GM12878 (cell line): ENCODE data around the gene NOC2L. TPM values are rescaled to one million over a fixed set of nuclear protein-coding genes. Genes with fewer than 3 reads are reported as not detected.
A peak's percentile ranks its signal among the peaks of the same experiment; 100 is the strongest.

Source experiments
- ASH2L ChIP-seq: fragments of 300-600, 200-600 bp; sonication (generic); IDR thresholded peaks from 2 replicates; pipeline ENCODE4 v1.6.1; 2017; ENCODE audit warnings: low read depth, mild to moderate bottlenecking, borderline replicate concordance
- ATF2 ChIP-seq: IDR thresholded peaks from 2 replicates; pipeline ENCODE4 v1.6.1; 2012; ENCODE audit warnings: low read length, inconsistent platforms
- CBX5 ChIP-seq: sonication (generic); IDR thresholded peaks from 2 replicates; pipeline ENCODE4 v1.6.1; 2016; ENCODE audit warnings: low read depth, moderate library complexity, mild to moderate bottlenecking, inconsistent platforms
- CHD4 ChIP-seq: fragments of 200-600 bp; sonication (generic); IDR thresholded peaks from 2 replicates; pipeline ENCODE4 v1.6.1; 2016; ENCODE audit warnings: mild to moderate bottlenecking
- EP300 ChIP-seq, 2 experiments: fragments of 150-350 bp in 1 of 2; IDR thresholded peaks; 2 replicates each; pipeline ENCODE4 v1.6.1; 2011 to 2012; ENCODE audit warnings: low read depth in 2 of 2, low read length in 2 of 2, borderline replicate concordance in 1 of 2, improper control_type of control experiment in 1 of 2, inconsistent platforms in 1 of 2; ENCODE audit not compliant: control insufficient read depth in 1 of 2
- HSF1 ChIP-seq: fragments of 150-350 bp; IDR thresholded peaks from 2 replicates; pipeline ENCODE4 v1.6.1; 2014; ENCODE audit warnings: mild to moderate bottlenecking, low read depth, low read length
- KDM1A ChIP-seq: fragments of 200-600 bp; sonication (generic); IDR thresholded peaks from 2 replicates; pipeline ENCODE4 v1.6.1; 2016; ENCODE audit warnings: borderline replicate concordance
- MAX ChIP-seq: IDR thresholded peaks from 2 replicates; pipeline ENCODE4 v1.6.1; 2012; ENCODE audit warnings: low read depth, low read length, improper control_type of control experiment
- NFXL1 ChIP-seq: fragments of 450-650 bp; IDR thresholded peaks from 2 replicates; pipeline ENCODE4 v1.6.1; 2017; ENCODE audit warnings: antibody characterized with exemption, mild to moderate bottlenecking, borderline replicate concordance
- NRF1 ChIP-seq: conservative IDR thresholded peaks from 2 replicates; pipeline ENCODE4 v1.6.1; 2011; ENCODE audit warnings: mild to moderate bottlenecking, low read depth, low read length, improper control_type of control experiment
- SIN3A ChIP-seq: IDR thresholded peaks from 2 replicates; pipeline ENCODE4 v1.6.1; 2012; ENCODE audit warnings: low read depth, low read length, improper control_type of control experiment
- SREBF1 ChIP-seq: IDR thresholded peaks from 2 replicates; pipeline ENCODE4 v1.6.1; 2012; ENCODE audit warnings: mild to moderate bottlenecking, low read length
- SREBF2 ChIP-seq: IDR thresholded peaks from 2 replicates; pipeline ENCODE4 v1.6.1; 2012; ENCODE audit warnings: mild to moderate bottlenecking, low read length
- SUPT20H ChIP-seq: IDR thresholded peaks from 2 replicates; pipeline ENCODE4 v1.6.1; 2011; ENCODE audit warnings: low read depth, mild to moderate bottlenecking, low read length, moderate library complexity, borderline replicate concordance; ENCODE audit not compliant: control insufficient read depth
- YY1 ChIP-seq: IDR thresholded peaks from 2 replicates; pipeline ENCODE4 v1.6.1; 2011; ENCODE audit warnings: low read depth, mild to moderate bottlenecking, low read length
- ZBED1 ChIP-seq: IDR thresholded peaks from 2 replicates; pipeline ENCODE4 v1.6.1; 2016; ENCODE audit warnings: borderline replicate concordance
- ZBTB11 ChIP-seq: fragments of 450-650 bp; formaldehyde crosslinking; IDR thresholded peaks from 2 replicates; pipeline ENCODE4 v1.5.0; 2022; ENCODE audit warnings: mild to moderate bottlenecking, missing genetic modification characterization
- ZBTB33 ChIP-seq: fragments of 450-650 bp; IDR thresholded peaks from 2 replicates; pipeline ENCODE4 v1.6.1; 2017; ENCODE audit warnings: mild to moderate bottlenecking
- ZNF207 ChIP-seq: fragments of 450-650 bp; IDR thresholded peaks from 2 replicates; pipeline ENCODE4 v1.6.1; 2014; ENCODE audit warnings: antibody characterized with exemption, mild to moderate bottlenecking, borderline replicate concordance
- polyA plus RNA-seq, 11 experiments: library from polyadenylated mRNA; depleted of rRNA in 4 of 11; unstranded in 6 of 11; stranded (reverse) in 5 of 11; fragments of >200 nt; fragmentation: Nextera tagmentation in 4 of 11; fragmentation: Illumina TruSeq in 1 of 11; extraction: Ambion mirVana in 4 of 11; extraction: Trizol in 1 of 11; gene quantifications; 1 replicate in 1 of 11; 2 replicates in 10 of 11; pipeline versions ENCODE4 v1.2.1 to v1.2.3, GENCODE V29; 2011 to 2016; ENCODE audit warnings: inconsistent platforms in 2 of 11, missing spikeins in 2 of 11, low read depth in 1 of 11
- total RNA-seq, 4 experiments: library from RNA; depleted of rRNA in 3 of 4; stranded (reverse); fragments of >200 nt in 3 of 4; fragmentation: Illumina TruSeq in 1 of 4; extraction: Trizol in 1 of 4; gene quantifications; 2 replicates each; pipeline versions ENCODE4 v1.2.1 to v1.2.3, GENCODE V29; 2013 to 2021

NOC2L gene
- total and polyA plus RNA-seq, 10 of the 15 experiments (the other 5 are each of a cell fraction or from before 2014, with no cell fraction given): 1.3 to 171 (median 64.3) TPM

- no peak for TF ChIP-seq HSF1
- no peak for TF ChIP-seq CHD4
- no peak for TF ChIP-seq NRF1
- no peak for TF ChIP-seq NFXL1
- TF ChIP-seq YY1: peak; percentile 96
- no peak for TF ChIP-seq KDM1A
- TF ChIP-seq SREBF2: no peak
- TF ChIP-seq ASH2L: no peak
- TF ChIP-seq ATF2: no peak
- TF ChIP-seq SREBF1: no peak
- TF ChIP-seq SIN3A: peak; percentile 54; the same call in 1 of the 2 replicates
- TF ChIP-seq ZBTB11 (CRISPR knock-in tag): no peak
- no peak; a peak in 1 of 4 replicates for TF ChIP-seq EP300 (IDR thresholded peaks at IDR 0.05; ENCODE audit: borderline replicate concordance in 1 of 2, control insufficient read depth in 1 of 2, low read depth in 2 of 2, low read length in 2 of 2)
- no peak for TF ChIP-seq SUPT20H
- no peak; the same call in 1 of the 2 replicates for TF ChIP-seq ZNF207
- peak; percentile 63; the same call in 1 of the 2 replicates for TF ChIP-seq MAX
- TF ChIP-seq ZBTB33: no peak
- TF ChIP-seq ZBED1: no peak
- no peak for TF ChIP-seq CBX5
Measured at GRCh38 chr1:958823-959730, at the start of gene NOC2L (continued).
